GM12878 (cell line): ENCODE data around the gene RAPGEF3.

ENCODE experiments used
- CEBPB ChIP-seq, 2 experiments: fragments of 150-350 bp in 1 of 2; IDR thresholded peaks; 2 replicates each; pipeline ENCODE4 v1.6.1; 2012 to 2014; ENCODE audit warnings: low read depth in 2 of 2, low read length in 2 of 2, borderline replicate concordance in 1 of 2, inconsistent platforms in 1 of 2
- CTCF ChIP-seq, 3 experiments: IDR thresholded peaks in 2 of 3; conservative IDR thresholded peaks in 1 of 3; 2 replicates each; pipeline ENCODE4 v1.5.1; 2011; ENCODE audit warnings: low read depth in 3 of 3, low read length in 3 of 3, mild to moderate bottlenecking in 3 of 3, control low read depth in 2 of 3, moderate library complexity in 2 of 3, inconsistent platforms in 1 of 3, mixed read lengths in 1 of 3; ENCODE audit not compliant: control insufficient read depth in 2 of 3, insufficient read depth in 1 of 3; ENCODE audit errors: extremely low read depth in 1 of 3
- EP300 ChIP-seq, 2 experiments: fragments of 150-350 bp in 1 of 2; IDR thresholded peaks; 2 replicates each; pipeline ENCODE4 v1.6.1; 2011 to 2012; ENCODE audit warnings: low read depth in 2 of 2, low read length in 2 of 2, borderline replicate concordance in 1 of 2, improper control_type of control experiment in 1 of 2, inconsistent platforms in 1 of 2; ENCODE audit not compliant: control insufficient read depth in 1 of 2
- HCFC1 ChIP-seq: fragments of 150-350 bp; IDR thresholded peaks from 2 replicates; pipeline ENCODE4 v1.6.1; 2014; ENCODE audit warnings: low read length
- POLR2A ChIP-seq: IDR thresholded peaks from 2 replicates; pipeline ENCODE4 v1.6.1; 2011; ENCODE audit warnings: low read depth, mild to moderate bottlenecking, low read length
- PRDM15 ChIP-seq: fragments of 450-650 bp; formaldehyde crosslinking; IDR thresholded peaks from 2 replicates; pipeline ENCODE4 v1.4.0; 2020; ENCODE audit warnings: mild to moderate bottlenecking, moderate library complexity
- SMC3 ChIP-seq: IDR thresholded peaks from 2 replicates; pipeline ENCODE4 v1.6.1; 2011; ENCODE audit warnings: low read length, improper control_type of control experiment, borderline replicate concordance
- SREBF2 ChIP-seq: IDR thresholded peaks from 2 replicates; pipeline ENCODE4 v1.6.1; 2012; ENCODE audit warnings: mild to moderate bottlenecking, low read length
- TCF12 ChIP-seq: IDR thresholded peaks from 2 replicates; pipeline ENCODE4 v1.6.1; 2011; ENCODE audit warnings: low read depth, mild to moderate bottlenecking, low read length
- ZNF24 ChIP-seq: fragments of 450-650 bp; IDR thresholded peaks from 2 replicates; pipeline ENCODE4 v1.6.1; 2017; ENCODE audit warnings: antibody characterized with exemption, mild to moderate bottlenecking
- ZZZ3 ChIP-seq: IDR thresholded peaks from 2 replicates; pipeline ENCODE4 v1.6.1; 2011; ENCODE audit warnings: low read depth; ENCODE audit not compliant: control insufficient read depth, insufficient read length

GRCh38 chr12:47745485-47746041 lies 13.1 kb downstream of the RAPGEF3 start:
- TF ChIP-seq SMC3 (no peak), TCF12 (no peak), SREBF2 (no peak), ZNF24 (no peak), PRDM15 (CRISPR knock-in tag) (no peak), CTCF (IDR thresholded peaks at IDR 0.05 in 2 of 3, conservative IDR thresholded peaks at IDR 0.05 in 1 of 3; ENCODE audit: control insufficient read depth in 2 of 3, extremely low read depth in 1 of 3, insufficient read depth in 1 of 3, low read depth in 3 of 3, low read length in 3 of 3) (no peak), POLR2A (no peak), CEBPB (IDR thresholded peaks at IDR 0.05; ENCODE audit: borderline replicate concordance in 1 of 2, low read depth in 2 of 2, low read length in 2 of 2) (no peak), EP300 (IDR thresholded peaks at IDR 0.05; ENCODE audit: borderline replicate concordance in 1 of 2, control insufficient read depth in 1 of 2, low read depth in 2 of 2, low read length in 2 of 2) (no peak), ZZZ3 (no peak), HCFC1 (no peak)
